GM18517 (cell line): ENCODE data around the gene FAM25C.
"Not testable (repeated sequence)": the region's sequence is repeated elsewhere in the genome, so short reads cannot be mapped to it uniquely, and the experiment has no call there.

Source experiments
- ATAC-seq: cut with Tn5 transposase; IDR thresholded peaks from one replicate; pipeline ENCODE4 v1.9.1; 2021; ENCODE audit warnings: mild to moderate bottlenecking, moderate library complexity; ENCODE audit not compliant: unreplicated experiment

FAM25C gene

GRCh38 chr10:47959677-47960076, 39.9 kb downstream of the FAM25C start:
- not testable (repeated sequence) for ATAC-seq

- ATAC-seq = not testable (repeated sequence)
Observed at GRCh38 chr10:47957158-47957557, 42.4 kb downstream of the FAM25C start.

GRCh38 chr10:47947424-47947823, 52.2 kb downstream of the FAM25C start:
- ATAC-seq = not testable (repeated sequence)
